H1 (cell line): ENCODE measurements around the gene CCL3.

Experiments used
- ASH2L ChIP-seq: fragments of 200-600, 300-600 bp; sonication (generic); IDR thresholded peaks from one replicate; pipeline ENCODE4 v1.7.1; 2017; ENCODE audit warnings: low read length
- CHD1 ChIP-seq: IDR thresholded peaks from 2 replicates; pipeline ENCODE4 v1.6.1; 2012; ENCODE audit warnings: low read depth, low read length, improper control_type of control experiment
- CREB1 ChIP-seq: IDR thresholded peaks from 2 replicates; pipeline ENCODE4 v1.6.1; 2012; ENCODE audit warnings: inconsistent platforms
- HDAC2 ChIP-seq, 2 experiments: fragments of 300-600 bp in 1 of 2; sonication (generic) in 1 of 2; IDR thresholded peaks; 2 replicates each; pipeline ENCODE4 v1.6.1; 2011 to 2012; ENCODE audit warnings: low read depth in 2 of 2, low read length in 2 of 2, mild to moderate bottlenecking in 2 of 2, moderate library complexity in 2 of 2, borderline replicate concordance in 1 of 2, inconsistent platforms in 1 of 2
- POLR2A ChIP-seq, 2 experiments: IDR thresholded peaks; 1 replicate in 1 of 2; 2 replicates in 1 of 2; pipeline ENCODE4 v1.6.1; 2011; ENCODE audit warnings: low read depth in 2 of 2, low read length in 2 of 2, mild to moderate bottlenecking in 2 of 2; ENCODE audit errors: control extremely low read depth in 1 of 2
- POLR2AphosphoS5 ChIP-seq: IDR thresholded peaks from 2 replicates; pipeline ENCODE4 v1.6.1; 2011; ENCODE audit warnings: low read depth, low read length
- TAF1 ChIP-seq: IDR thresholded peaks from 2 replicates; pipeline ENCODE4 v1.6.1; 2011; ENCODE audit warnings: mild to moderate bottlenecking, low read depth, low read length
- TF ChIP-seq, protein P1 (sequence below): IDR thresholded peaks from 2 replicates; pipeline ENCODE4 v1.6.1; 2012; ENCODE audit warnings: inconsistent platforms
- TF ChIP-seq, protein P2 (sequence below), 3 experiments: IDR thresholded peaks; 1 replicate in 2 of 3; 2 replicates in 1 of 3; pipeline versions ENCODE4 v1.5.1 to v1.6.1; 2011; ENCODE audit warnings: low read length in 3 of 3, mild to moderate bottlenecking in 3 of 3, inconsistent platforms in 2 of 3, low read depth in 1 of 3, moderate library complexity in 1 of 3; ENCODE audit not compliant: insufficient read depth in 1 of 3; ENCODE audit errors: control extremely low read depth in 1 of 3
- TF ChIP-seq, protein P3 (sequence below): IDR thresholded peaks from 2 replicates; pipeline ENCODE4 v1.6.1; 2011; ENCODE audit warnings: low read length, improper control_type of control experiment

DNA sequence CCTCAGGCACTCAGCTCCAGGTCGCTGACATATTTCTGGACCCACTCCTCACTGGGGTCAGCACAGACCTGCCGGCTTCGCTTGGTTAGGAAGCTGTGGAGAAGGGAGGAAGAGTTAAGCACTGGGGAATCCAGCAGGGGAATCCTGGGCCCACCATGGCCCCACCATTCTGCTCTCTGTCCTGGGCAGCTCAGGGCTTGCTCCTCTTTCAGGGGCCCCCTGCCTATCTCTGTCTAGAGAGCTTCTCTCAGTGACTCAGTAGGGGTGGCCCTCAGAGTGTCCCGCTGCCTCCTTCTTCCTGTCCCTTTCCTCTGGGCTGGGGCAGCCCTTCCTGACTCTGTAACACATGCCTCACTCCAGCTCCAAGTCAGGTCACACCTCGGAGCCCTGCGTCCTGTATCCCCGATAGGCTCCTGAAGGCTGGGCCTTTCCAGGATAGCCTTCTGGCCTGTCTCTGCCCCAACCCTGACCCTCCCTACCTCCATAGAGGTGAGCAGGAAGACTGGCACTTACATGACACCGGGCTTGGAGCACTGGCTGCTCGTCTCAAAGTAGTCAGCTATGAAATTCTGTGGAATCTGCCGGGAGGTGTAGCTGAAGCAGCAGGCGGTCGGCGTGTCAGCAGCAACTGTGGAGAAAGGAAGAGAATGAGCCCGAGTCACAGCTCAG lies 1.1 kb downstream of the CCL3 start:
- no peak for TF ChIP-seq ASH2L
- TF ChIP-seq TAF1, result no peak
- no peak for TF ChIP-seq HDAC2 (IDR thresholded peaks at IDR 0.05; ENCODE audit: borderline replicate concordance in 1 of 2, low read depth in 2 of 2, low read length in 2 of 2)
- no peak for TF ChIP-seq CREB1
- no peak for TF ChIP-seq POLR2A (IDR thresholded peaks at IDR 0.05; ENCODE audit: control extremely low read depth in 1 of 2, low read depth in 2 of 2, low read length in 2 of 2)
- TF ChIP-seq, protein P1, sequence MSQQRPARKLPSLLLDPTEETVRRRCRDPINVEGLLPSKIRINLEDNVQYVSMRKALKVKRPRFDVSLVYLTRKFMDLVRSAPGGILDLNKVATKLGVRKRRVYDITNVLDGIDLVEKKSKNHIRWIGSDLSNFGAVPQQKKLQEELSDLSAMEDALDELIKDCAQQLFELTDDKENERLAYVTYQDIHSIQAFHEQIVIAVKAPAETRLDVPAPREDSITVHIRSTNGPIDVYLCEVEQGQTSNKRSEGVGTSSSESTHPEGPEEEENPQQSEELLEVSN, result no peak
- TF ChIP-seq, protein P2, sequence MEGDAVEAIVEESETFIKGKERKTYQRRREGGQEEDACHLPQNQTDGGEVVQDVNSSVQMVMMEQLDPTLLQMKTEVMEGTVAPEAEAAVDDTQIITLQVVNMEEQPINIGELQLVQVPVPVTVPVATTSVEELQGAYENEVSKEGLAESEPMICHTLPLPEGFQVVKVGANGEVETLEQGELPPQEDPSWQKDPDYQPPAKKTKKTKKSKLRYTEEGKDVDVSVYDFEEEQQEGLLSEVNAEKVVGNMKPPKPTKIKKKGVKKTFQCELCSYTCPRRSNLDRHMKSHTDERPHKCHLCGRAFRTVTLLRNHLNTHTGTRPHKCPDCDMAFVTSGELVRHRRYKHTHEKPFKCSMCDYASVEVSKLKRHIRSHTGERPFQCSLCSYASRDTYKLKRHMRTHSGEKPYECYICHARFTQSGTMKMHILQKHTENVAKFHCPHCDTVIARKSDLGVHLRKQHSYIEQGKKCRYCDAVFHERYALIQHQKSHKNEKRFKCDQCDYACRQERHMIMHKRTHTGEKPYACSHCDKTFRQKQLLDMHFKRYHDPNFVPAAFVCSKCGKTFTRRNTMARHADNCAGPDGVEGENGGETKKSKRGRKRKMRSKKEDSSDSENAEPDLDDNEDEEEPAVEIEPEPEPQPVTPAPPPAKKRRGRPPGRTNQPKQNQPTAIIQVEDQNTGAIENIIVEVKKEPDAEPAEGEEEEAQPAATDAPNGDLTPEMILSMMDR (IDR thresholded peaks at IDR 0.05; ENCODE audit: control extremely low read depth in 1 of 3, insufficient read depth in 1 of 3, low read depth in 1 of 3, low read length in 3 of 3), result no peak
- TF ChIP-seq CHD1, result no peak
- TF ChIP-seq POLR2AphosphoS5, result no peak
- TF ChIP-seq, protein P3, sequence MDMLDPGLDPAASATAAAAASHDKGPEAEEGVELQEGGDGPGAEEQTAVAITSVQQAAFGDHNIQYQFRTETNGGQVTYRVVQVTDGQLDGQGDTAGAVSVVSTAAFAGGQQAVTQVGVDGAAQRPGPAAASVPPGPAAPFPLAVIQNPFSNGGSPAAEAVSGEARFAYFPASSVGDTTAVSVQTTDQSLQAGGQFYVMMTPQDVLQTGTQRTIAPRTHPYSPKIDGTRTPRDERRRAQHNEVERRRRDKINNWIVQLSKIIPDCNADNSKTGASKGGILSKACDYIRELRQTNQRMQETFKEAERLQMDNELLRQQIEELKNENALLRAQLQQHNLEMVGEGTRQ, result no peak
